ENCODE measurements around the gene MBD3L2B.

Gene MBD3L2B

GRCh38 chr19:7018828-7019227, 2.4 kb downstream of the MBD3L2B start:
- TF ChIP-seq CTCF (IDR thresholded peaks at IDR 0.05; ENCODE audit: extremely low read depth, insufficient read depth, missing control alignments) = no peak
- in situ Hi-C loops (cut with MboI; ENCODE audit: low pct_unique_long_range_greater_than_20kb, low sequenced_read_pairs, unreplicated experiment) = no loop called here
- no peak for DNase-seq (ENCODE audit: low spot score)

- in situ Hi-C loops (cut with MboI; ENCODE audit: low pct_unique_long_range_greater_than_20kb, low sequenced_read_pairs, unreplicated experiment) = no loop called here
- peak; percentile 57 for DNase-seq (ENCODE audit: low spot score)
- peak; percentile 1 for TF ChIP-seq CTCF (IDR thresholded peaks at IDR 0.05; ENCODE audit: extremely low read depth, insufficient read depth, missing control alignments)
Measured at GRCh38 chr19:7013678-7014077, 7.6 kb downstream of the MBD3L2B start.

DNA sequence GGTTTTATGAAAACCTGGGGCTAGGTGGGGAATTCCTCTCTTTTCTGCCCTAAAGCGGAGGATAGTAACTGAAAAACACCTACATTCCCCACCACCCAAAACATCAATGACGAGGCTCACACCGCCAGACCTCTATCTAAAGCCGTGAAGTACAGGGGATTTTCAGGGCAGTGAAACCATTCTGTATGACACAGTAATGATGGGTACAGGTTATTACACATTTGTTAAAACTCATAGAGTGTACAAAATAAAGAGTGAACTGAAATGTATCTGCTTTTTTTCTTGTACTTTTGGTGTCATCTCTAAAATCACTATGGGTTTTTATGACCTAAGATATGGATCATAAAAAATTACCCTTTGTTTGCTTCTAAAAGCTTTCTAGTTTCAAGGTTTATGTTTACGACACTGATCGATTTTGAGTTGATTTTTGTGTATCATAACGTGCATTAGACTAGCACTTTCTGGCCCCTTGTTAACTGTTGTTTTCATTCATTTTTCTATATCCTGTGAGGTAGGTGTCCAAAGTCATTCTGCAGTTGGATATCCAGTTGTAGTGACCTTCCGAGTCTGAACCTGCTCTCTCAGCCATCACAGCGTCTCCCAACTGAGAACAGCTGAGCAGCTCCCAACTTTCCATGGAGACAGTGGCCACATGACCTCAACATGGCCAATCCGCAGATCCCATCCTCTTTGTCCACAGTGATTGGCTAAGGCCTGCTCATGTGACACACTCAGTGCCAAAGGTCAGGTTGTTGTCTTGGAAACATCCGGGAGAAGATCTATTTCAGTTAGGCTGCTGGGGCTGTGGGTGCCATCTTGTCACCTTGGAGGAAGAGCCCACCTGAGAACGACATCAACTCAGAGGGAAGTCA, 10.3 kb downstream of the MBD3L2B start:
- in situ Hi-C loops (cut with MboI; ENCODE audit: low pct_unique_long_range_greater_than_20kb, low sequenced_read_pairs, unreplicated experiment) = no loop called here

DNA sequence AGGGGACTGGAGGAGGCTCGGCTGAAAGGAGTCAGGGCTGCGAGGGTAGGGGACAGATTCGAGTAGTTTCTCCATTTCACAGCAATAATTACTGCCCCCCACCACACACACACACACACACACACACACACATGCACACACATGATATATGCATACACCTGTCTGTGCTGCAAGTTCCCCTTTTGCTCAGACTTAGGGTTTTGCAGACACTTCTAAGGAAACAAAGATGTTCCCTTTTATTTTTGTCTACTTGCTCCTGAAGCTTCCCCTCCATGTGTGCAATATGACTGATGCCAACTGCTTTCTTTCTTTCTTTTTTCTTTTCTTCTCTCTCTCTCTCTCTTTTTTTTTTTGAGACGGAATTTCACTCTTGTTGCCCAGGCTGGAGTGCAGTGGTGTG, 13.4 kb downstream of the MBD3L2B start:
- in situ Hi-C loops (cut with MboI; ENCODE audit: low pct_unique_long_range_greater_than_20kb, low sequenced_read_pairs, unreplicated experiment) = no loop called here
- no peak for DNase-seq (ENCODE audit: low spot score)
- TF ChIP-seq CTCF (IDR thresholded peaks at IDR 0.05; ENCODE audit: extremely low read depth, insufficient read depth, missing control alignments) = no peak

More for the DNA sequence above, 10.3 kb downstream of the MBD3L2B start:
- DNase-seq (ENCODE audit: low spot score) = peak; percentile 37
- no peak for TF ChIP-seq CTCF (IDR thresholded peaks at IDR 0.05; ENCODE audit: extremely low read depth, insufficient read depth, missing control alignments)

GRCh38 chr19:7006135-7006704, 15.0 kb downstream of the MBD3L2B start:
- no peak for TF ChIP-seq CTCF (IDR thresholded peaks at IDR 0.05; ENCODE audit: extremely low read depth, insufficient read depth, missing control alignments)
- in situ Hi-C loops (cut with MboI; ENCODE audit: low pct_unique_long_range_greater_than_20kb, low sequenced_read_pairs, unreplicated experiment) = no loop called here
- DNase-seq (ENCODE audit: low spot score) = no peak

- in situ Hi-C loops (cut with MboI; ENCODE audit: low pct_unique_long_range_greater_than_20kb, low sequenced_read_pairs, unreplicated experiment) = no loop called here
- peak; percentile 50 for TF ChIP-seq CTCF (IDR thresholded peaks at IDR 0.05; ENCODE audit: extremely low read depth, insufficient read depth, missing control alignments)
- peak; percentile 38 for DNase-seq (ENCODE audit: low spot score)
Measured at GRCh38 chr19:7004313-7004931, 16.8 kb downstream of the MBD3L2B start.
